WI38 (cell line): ENCODE data around the gene PCED1B.

Experiments
- H3K4me3 ChIP-seq: 2 replicates; pipeline ENCODE4 v1.5.1; 2011; ENCODE audit warnings: low read depth, mild to moderate bottlenecking, control low read depth, low read length
- TF ChIP-seq, protein P1 (sequence below): IDR thresholded peaks from 2 replicates; pipeline ENCODE4 v1.5.1; 2012; ENCODE audit warnings: low read depth, mild to moderate bottlenecking, control low read depth, low read length

PCED1B gene

DNA sequence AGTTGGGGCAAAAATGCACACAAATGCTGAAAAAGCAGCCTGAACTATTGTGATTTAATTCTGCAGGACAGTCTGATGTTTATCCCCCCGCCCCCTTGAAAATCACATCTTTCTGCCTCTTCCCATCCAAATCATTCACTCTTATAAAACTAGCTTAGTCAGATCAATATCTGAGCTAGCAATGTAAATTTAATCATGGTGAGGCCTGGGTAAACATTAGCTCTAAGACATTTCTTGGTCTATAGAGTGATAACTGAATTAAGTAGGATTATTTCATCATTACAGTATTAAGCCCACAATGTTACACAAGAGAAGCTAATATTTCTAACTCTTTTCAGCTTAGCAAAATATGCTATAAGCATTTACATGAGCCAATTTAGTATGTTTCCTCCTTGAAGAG, 9.1 kb upstream of the PCED1B start:
- no peak overlapping the region for H3K4me3 ChIP-seq
- TF ChIP-seq, protein P1, sequence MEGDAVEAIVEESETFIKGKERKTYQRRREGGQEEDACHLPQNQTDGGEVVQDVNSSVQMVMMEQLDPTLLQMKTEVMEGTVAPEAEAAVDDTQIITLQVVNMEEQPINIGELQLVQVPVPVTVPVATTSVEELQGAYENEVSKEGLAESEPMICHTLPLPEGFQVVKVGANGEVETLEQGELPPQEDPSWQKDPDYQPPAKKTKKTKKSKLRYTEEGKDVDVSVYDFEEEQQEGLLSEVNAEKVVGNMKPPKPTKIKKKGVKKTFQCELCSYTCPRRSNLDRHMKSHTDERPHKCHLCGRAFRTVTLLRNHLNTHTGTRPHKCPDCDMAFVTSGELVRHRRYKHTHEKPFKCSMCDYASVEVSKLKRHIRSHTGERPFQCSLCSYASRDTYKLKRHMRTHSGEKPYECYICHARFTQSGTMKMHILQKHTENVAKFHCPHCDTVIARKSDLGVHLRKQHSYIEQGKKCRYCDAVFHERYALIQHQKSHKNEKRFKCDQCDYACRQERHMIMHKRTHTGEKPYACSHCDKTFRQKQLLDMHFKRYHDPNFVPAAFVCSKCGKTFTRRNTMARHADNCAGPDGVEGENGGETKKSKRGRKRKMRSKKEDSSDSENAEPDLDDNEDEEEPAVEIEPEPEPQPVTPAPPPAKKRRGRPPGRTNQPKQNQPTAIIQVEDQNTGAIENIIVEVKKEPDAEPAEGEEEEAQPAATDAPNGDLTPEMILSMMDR = no peak

DNA sequence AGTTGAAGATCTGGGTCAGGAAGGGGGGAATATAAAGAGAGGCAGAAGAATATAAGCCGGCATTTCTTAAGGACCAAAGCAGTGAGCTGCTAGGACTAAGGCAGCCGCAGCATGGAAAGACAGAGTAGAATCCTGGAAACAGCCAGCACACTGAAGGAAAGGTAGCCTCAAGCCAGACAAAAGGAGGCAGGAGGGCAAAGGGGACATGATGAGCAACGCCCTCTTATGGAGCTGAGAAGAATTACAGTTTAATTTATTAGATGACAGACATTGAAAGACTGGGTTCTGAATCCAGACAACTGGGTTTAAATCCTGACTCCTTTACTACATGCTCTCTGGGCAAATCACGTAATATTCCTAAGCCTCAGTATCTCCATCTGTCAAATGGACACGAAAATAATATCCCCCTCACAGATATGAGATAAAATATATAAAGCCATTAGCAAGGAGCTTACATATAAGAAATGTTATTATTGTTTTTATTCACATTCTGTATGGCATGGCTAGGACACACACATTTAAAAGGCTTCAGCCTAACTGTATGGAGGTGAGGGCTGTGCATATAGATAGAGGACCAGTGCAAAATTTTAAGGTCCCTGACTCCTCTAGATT, 8.1 kb upstream of the PCED1B start:
- no peak overlapping the region for H3K4me3 ChIP-seq
- TF ChIP-seq, protein P1 = peak; percentile 29; the same call in 1 of the 2 replicates

DNA sequence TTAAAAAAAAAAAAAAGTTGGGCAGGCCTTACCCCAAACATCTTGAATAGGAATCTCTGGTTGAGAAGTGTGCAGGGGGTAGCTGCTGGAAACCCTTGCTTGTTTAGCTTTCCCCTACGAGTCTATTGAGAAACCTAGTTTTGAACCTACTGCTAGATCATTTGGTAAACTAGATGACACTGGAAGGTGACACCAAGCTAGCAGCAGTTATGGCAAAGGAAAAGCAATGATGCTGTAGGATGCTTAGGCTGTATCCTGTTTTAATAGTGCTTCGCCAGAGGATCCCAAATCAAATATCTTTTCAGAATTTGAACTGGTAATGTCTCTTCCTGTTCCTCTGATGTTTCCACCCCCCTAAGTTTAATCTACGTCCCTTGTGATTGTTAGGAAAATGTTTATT, 5.5 kb upstream of the PCED1B start:
- H3K4me3 ChIP-seq = no peak overlapping the region
- TF ChIP-seq, protein P1 = no peak

DNA sequence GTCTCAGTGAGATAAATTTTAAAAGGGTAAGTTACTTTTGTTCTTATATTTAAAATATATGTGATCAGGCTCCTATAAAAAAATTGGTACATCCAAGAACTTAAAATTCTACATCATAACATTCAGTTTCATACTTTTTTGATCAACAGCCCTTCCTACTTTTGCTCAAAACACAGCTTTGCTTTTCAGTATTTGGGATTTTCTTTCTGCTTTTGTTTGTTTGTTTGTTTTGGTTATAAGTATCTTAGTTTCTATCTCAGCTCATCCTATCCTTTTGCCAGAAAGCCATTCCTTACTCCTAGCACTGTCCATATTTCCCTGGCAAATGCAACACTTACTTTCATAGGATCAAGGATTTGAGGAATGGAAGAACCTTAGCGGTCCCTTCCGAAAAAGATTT, 4.7 kb upstream of the PCED1B start:
- TF ChIP-seq, protein P1 = no peak
- no peak overlapping the region for H3K4me3 ChIP-seq

DNA sequence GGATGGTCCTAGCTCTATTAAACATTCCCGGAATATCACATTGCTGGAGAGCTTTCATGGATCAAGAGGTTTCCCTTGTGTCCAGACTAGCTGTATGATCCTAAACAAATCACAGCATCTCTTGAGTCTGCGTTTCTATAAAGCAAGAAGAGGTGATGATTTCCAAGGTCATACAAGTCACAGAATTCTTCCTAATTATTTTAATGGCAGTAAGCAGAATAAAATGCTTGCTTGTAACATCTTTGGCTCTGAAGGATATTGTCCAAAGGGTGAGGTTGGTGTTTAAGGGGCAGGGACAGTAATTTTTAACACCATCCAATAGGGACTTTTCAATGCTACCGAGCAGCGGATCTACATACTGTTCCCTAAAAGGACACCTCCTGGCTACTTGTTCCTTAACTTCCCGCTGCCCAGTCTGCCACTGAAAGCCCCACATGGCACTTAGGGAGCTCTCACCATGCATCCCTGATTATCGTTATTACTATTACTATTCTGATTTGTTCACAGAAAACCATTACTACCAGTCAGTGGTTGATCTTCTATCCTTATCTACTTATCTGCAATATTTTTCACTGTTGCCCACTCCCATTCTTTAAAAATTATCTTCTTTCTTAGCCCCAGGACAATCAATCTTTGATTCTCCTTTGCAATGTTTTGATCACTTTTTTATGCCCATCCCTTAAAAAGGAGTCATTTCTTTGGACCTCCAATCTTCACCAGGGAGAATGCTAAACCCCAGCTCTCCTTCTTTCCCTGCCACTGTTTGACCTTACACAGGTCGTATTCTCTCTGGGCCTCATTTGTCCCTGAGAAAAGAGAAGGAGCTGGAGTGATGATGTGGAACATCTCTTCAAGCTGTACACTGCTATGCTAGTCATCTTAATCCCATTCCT, 4.0 kb upstream of the PCED1B start:
- TF ChIP-seq, protein P1 = no peak
- H3K4me3 ChIP-seq = no peak overlapping the region

DNA sequence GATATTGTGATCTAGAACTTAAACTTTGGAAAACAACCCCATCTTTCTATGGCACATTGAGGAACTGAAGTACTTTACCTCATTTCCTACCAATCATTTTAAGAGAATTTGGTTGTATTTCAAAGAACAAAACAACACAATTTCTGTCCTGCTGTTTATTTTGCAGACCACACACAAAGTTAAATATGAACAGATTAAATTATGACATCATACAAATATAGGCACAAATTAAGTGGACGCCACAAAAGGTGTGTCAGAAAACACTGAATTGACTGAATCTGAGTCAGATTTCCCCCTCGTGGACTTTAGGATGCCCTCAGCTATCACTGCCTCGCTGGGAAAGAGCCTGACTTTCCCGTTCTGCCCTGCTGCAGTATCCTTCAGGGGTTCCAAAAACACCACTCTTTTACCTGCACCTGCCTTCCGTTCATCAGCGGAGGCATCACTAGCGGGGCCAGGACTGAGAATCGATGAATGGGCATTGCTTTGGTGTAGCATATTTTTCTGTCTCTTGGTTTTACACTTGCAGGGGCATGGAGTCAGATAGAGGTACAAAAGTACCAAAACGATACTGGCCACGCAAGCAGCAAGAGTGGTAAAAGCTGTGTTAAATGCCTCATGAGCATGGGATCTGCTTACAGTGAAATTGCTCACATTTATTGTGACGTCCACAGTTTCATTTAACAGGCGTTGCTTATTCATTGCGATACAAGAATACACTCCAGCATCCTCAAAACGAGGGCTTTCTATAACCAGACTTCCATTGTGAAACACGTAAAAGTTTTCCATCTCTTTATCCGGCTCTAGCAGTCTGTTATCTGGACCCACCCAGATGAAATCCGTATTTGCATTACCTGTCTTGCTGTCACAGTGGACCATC, 2.0 kb upstream of the PCED1B start:
- TF ChIP-seq, protein P1 = no peak
- no peak overlapping the region for H3K4me3 ChIP-seq
